Ramos (cell line): ENCODE measurements around the gene NAAA.
"Not testable (repeated sequence)": the region's sequence is repeated elsewhere in the genome, so short reads cannot be mapped to it uniquely, and the experiment has no call there.

Source experiments
- in situ Hi-C: fragments of 300-500 bp; cut with MboI; formaldehyde crosslinking; loops from one replicate; pipeline ENCODE4 v1.14.3; 2022; ENCODE audit warnings: low sequenced_read_pairs; ENCODE audit not compliant: unreplicated experiment

NAAA gene

GRCh38 chr4:75921910-75922309 is 18.9 kb downstream of the NAAA start:
- in situ Hi-C loops, result no loop called here

- in situ Hi-C loops, result no loop called here
Observed at GRCh38 chr4:75920327-75920726, 20.5 kb downstream of the NAAA start.

DNA sequence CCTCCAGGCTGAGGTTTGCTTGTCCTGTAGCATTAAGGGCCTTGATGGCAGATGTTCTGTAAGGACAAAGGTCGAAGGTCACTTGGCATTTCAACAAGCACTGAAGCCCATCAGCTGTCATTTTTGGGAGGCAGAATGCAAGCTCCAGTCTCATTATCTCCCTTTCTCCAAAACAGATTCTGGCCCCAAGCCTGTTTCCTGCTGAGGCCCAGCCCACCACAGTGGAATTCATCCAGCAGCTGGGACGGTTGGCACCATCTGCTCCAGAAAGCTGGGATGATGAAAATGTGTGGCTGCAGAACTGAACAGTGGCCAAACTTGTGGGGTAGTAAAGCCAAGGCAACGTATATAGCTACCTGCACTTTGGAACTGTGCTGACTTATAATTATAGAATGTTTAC is 20.9 kb downstream of the NAAA start:
- in situ Hi-C loops, result no loop called here

DNA sequence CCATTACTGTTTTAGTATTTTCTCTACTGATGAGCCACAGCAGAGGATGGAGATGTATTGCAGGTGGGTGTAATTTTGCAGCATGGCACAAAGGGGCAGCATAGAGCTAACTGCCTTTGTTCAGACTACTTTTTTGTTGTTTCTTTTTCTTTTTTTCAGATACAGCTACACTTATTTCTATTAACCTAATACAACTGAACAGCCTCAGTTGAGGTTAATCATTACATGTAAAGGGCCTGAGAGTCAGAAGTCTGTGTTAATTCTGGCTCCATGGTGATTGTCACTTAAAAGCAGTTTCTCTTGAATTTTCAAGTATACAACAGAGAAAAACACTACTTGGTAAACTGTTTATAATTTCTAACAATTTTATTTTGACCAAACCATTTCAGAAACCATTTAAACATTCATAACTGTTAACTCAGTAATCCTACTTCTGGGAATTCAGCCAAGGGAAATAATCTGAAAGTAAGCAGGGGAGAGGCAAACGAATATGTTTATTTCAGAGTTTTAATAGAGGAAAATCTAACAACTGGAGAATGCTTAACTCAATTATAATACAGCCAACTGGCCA is 24.6 kb downstream of the NAAA start:
- in situ Hi-C loops, result no loop called here

DNA sequence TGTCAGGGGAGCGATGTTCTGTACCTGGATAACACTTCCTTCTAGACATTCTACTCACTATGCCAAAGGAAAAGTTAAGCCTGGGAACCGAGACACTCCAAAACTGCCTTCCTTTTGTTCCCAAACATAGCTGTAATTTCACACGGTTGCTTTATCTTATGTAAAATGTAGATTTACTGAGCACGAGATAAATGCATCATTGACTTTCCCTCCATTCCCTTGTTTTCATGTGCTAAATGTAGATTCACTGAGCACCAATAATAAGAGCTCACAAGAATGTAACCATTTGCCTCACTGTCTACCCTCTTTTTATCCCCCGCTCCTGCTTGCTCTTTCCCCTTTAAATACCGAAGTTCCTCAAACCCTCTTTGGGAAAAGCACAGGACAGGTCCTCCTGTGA is 27.8 kb downstream of the NAAA start:
- in situ Hi-C loops, result no loop called here

DNA sequence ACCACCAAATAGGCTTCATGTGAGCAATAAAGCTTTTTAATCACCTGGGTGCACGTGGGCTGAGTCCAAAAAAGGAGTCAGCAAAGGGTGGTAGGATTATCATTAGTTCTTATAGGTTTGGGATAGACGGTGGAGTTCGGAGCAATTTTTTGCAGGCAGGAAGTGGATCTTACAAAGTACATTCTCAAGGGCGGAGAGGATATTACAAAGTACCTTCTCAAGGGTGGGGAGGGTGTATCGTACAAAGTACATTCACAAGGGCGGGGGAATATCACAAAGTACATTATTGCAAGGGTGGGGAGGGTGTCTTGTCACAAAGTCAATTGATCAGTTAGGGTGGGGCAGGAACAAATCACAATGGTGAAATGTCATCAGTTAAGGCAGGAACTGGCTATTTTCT is 30.0 kb downstream of the NAAA start:
- in situ Hi-C loops, result not testable (repeated sequence)

- in situ Hi-C loops, result loop anchor here (10.0 kb wide), 1 partner anchor 155 kb away; no protein-coding TSS in a partner anchor
Observed at GRCh38 chr4:75909405-75909804, 31.4 kb downstream of the NAAA start.

DNA sequence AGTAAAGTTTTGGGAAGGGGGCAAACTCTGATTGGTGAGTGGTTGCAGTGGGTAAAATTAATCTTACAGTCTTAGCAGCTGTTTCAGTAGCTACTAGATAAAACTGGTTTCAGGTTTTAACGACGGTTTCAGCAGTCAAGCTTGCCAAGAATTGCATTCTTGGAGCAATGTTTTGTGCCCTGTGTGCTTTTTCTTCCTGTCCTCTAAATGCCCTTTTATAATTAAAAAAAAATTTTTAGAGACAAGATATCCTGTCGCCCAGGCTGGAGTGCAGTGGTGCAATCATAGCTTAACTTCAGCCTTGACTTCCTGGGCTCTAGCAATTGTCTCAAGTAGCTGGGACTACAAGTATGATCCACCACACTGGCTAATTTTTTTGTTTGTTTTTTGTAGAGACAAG is 32.3 kb downstream of the NAAA start:
- in situ Hi-C loops, result loop anchor here (10.0 kb wide), 1 partner anchor 156 kb away; no protein-coding TSS in a partner anchor

DNA sequence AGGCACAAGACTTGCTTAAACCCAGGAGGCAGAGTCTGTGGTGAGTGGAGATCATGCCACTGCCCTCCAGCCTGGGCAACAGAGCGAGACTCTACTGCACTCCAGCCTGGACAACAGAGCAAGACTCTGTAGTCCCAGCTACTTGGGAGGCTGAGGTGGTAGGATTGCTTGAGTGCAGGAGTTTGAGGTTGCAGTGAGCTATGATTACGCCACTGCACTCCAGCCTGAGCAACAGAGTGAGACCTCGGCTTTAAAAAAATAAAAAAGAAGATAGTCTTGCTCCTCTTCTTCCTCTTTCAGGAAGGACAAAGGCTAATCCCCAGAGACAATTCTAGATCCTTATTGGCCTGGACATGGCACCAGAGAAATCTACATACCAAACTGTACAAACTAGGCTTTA is 32.8 kb downstream of the NAAA start:
- in situ Hi-C loops, result loop anchor here (10.0 kb wide), 1 partner anchor 157 kb away; no protein-coding TSS in a partner anchor

DNA sequence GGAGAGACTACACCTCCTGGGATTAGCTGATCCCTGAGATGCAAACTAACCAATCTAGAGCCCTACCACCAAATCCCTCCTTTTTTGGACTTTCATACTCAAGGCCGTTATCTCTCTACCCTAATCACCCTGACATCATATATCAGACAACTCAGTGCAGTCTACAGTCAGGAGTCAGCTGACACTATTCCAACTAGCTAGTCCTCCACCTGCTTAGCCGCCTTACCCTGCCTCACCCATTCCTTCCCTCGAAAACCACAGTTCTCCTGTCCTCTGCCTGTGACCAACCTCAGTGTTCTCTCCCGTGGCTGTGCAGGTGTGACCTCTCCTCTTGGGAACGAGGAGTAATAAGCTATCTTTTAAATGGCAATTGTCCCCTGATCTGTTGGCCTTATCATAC is 36.7 kb downstream of the NAAA start:
- in situ Hi-C loops, result loop anchor here (10.0 kb wide), 1 partner anchor 161 kb away; no protein-coding TSS in a partner anchor

GRCh38 chr4:75902352-75902751 is 38.5 kb downstream of the NAAA start, which contains the start of gene PPEF2:
Gene PPEF2, minus strand, starts transcription at chr4:75902452. Its CDS starts 6,127 bp downstream, at chr4:75896325.
- in situ Hi-C loops, result loop anchor here (10.0 kb wide), 1 partner anchor 162 kb away; no protein-coding TSS in a partner anchor

- in situ Hi-C loops, result no loop called here
Observed at GRCh38 chr4:75898536-75898935, 42.3 kb downstream of the NAAA start.

GRCh38 chr4:75895744-75896314 is 45.0 kb downstream of the NAAA start:
- in situ Hi-C loops, result no loop called here

DNA sequence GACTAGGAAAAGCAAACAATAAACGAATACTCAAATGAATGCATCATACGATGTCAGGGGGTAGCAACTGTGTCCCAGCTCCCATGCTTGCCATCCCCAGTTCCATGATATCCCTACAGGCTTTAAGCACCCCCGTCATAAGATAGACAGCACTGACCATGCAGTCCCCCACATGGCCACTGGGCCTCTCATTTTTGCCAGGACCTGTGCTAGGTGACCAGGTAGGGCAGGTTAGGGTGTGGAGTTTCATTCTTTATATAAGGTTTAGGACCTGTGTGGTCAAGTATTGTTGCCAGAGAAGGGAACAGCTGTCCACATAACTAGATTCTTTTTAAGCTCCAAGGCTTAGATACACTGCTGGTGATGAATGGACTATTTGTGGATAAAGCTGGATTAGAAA is 48.3 kb downstream of the NAAA start:
- in situ Hi-C loops, result no loop called here

- in situ Hi-C loops, result no loop called here
Observed at GRCh38 chr4:75891611-75892010, 49.2 kb downstream of the NAAA start.

DNA sequence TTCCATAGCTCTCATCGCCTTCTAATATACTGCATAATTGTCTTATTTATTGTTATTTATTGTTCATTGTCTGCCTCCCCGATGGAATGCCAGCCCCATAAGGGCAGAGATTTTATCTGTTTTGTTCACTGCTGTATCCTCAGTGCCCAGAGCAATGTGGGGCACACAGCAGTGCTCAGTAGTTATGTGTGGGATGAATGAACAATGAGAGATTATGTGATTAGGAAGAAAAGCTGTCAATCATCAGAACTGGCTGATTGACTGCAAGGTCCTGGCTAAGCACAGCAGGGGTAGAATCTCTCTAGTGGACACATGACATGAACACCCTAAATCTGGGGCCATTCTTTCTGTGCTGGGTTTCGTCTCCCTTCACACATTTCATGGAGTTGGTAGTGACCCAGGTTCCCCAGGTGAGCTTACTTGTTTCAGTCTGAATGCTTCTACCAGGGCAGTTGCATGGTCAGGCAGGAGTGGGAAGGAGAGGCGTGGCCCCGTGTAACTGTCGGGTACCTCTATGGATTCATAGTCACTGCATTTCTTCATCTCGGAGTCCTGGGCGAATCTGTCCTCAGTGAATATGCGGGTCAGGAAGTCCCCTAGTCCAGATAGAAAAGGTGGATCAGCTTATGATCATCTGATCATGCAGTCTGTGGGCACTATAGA is 51.1 kb downstream of the NAAA start:
- in situ Hi-C loops, result no loop called here

DNA sequence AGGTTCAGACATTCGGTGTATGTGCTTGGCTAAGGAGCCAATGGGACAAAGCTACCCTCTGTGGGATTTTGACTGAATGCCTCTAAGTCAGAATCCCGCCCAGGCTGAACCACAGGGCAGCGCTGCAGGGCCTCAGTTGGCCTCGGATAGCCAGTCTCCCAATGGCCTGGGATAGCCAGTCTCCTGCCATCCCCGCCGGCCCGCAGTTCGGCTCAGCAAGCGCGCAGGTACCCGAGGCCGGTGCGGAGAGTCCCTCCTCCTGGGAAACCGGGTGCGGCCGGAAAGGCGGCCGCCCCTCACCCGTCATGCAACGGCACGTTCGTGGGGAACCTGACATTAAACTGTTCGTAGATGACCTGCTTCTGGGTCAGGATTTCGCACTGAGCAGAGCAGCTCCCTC is 54.7 kb downstream of the NAAA start:
- in situ Hi-C loops, result no loop called here

GRCh38 chr4:75881476-75881875 is 59.3 kb downstream of the NAAA start:
- in situ Hi-C loops, result no loop called here

GRCh38 chr4:75880278-75880677 is 60.5 kb downstream of the NAAA start:
- in situ Hi-C loops, result no loop called here

DNA sequence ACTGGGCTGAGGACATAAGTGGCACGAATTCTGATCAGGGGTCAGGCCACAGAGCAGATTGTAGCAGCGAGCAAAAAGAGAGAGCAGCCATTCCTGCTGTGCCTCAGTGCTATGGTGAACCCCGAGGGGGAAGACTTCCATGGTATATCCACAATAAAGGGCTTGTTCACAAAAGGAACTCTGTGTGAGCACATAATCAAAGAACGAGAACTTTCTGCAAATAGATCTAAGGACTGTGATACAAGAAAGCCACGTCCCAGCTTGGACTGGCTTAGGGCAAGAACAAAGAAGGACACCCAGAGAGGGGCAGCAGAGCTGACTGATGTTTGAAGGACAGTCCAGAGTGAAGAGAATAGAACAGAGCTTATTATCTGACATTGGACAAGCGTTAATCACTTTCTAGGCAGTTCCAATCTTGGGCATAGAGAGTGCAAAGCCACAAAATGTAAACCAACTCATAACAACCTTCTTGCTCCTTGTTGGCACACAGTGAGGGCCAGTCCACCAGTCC is 62.5 kb downstream of the NAAA start:
- in situ Hi-C loops, result no loop called here

GRCh38 chr4:75876218-75876617 is 64.6 kb downstream of the NAAA start:
- in situ Hi-C loops, result no loop called here
